Measurements from ENCODE around the gene UBE3C. TPM values are rescaled to one million over a fixed set of nuclear protein-coding genes. Genes with fewer than 3 reads are reported as not detected.
A peak's percentile ranks its signal among the peaks of the same experiment; 100 is the strongest.
"Not testable (repeated sequence)": the region's sequence is repeated elsewhere in the genome, so short reads cannot be mapped to it uniquely, and the experiment has no call there.

Gene UBE3C
- total RNA-seq, 1 experiment from 2014 or later, result 72.7 TPM

DNA sequence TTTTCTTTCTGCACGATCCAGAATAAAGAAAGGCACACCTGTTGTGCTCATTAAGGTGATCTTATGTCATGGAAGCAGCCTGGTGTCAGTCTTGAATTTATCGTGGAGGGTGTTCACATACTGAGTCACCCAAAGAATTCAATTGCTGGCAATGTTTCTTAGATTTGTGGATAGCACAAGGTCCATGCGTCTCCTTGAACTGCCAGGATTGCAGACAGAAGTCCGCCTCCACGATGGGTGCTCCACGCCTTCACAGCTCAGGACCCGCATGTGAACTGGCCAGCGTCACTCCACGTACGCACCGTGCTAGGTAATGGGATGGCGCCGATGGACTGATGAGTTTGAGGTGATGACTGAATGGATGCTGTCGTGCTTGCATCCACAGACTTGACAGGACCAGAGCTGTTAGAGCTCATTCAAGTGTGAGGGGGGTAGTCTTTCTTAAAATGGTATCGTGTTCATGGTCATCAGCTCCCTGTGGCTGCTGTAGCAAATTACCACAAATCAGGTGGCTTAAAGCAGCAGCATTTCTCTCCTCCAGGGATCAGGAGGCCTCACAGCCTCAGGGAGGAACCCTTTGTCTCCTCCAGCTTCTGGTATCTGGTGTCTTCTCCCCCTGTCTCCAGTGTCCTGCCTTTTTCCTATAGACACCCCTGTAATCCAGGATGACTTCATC, 132.7 kb downstream of the UBE3C start:
- peak; percentile 22 for DNase-seq (ENCODE audit: low read depth)

GRCh38 chr7:157271991-157272324, 133.2 kb downstream of the UBE3C start:
- peak; percentile 74 for DNase-seq (ENCODE audit: low read depth)

DNA sequence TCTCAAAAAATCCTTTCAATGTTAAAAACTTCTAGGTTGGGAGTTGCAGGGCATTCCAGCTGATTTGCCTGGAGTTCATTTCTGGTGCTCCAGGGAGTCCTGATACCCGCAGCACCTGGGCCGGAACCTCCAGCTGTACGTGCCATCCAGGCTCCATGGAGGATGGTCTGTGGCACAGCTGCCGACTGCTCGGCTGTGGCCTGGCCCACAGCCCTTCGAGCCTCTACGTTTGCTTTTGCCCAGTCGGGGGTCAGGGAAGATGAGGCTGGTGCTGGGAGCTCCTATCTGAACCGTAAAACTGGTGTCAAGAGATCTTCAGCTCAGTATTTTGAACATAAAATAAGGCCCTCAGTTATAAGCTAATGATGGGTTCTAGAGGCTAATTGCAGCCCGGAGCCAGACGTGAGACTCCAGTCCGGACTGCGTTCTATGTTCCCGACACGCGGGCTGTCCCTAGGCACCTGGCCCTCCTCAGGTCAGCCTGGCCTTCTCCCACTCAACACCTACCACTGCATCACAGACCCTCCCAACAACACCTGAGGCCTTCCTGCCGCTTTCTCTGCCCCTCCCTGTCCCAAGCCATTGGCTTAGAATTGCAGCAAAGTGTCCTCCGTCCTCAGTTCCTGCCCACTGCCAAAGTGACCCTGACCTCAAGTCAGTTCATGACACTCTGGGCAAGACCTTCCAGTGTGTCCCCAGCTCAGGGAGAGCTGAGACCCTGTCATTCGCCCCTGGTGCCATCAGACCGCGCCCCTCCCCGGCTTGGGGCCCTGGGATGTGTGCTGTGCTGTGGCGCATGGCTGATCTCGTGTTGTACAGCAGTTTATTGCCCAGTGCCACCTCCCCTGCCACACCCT, 133.9 kb downstream of the UBE3C start:
- DNase-seq (ENCODE audit: low read depth), result no peak

DNA sequence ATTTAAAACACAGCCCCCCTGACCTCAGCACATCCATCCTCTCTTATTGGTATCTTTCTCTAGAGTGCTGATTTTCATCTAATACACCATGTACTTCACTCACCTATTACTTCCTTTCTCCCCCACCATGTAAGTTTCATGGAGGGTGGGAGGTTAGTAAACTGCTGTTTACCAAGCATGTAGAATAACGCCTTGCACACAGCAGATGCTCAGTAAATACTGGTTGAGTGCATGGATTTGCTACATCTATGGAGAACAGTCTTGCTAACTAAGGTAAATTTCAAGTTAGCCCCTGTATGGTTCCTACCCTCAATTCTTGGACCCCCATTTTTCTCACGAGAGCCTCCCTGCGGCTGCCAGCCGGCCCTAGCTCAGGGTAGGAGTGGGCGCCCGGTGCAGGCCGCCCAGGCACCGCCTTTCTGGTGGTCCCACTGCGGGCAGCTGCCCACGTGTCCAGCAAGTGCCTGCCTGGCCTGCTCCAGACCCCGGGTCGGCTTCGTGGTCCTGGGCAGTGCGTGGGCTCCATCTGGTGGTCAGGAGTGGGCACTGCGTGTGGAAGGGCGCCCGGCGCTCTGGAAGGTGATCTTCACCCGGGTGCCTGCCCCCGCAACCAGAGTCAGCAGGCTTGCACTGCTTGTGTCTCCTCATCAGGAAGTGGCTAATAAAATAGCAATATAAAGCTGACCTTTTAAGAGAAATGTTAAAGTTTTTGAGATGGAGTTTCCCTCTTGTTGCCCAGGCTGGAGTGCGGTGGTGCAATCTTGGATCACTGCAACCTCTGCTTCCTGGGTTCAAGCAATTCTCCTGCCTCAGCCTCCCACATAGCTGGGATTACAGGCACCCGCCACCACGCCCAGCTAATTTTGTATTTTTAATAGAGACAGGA, 134.7 kb downstream of the UBE3C start:
- DNase-seq (ENCODE audit: low read depth), result peak; percentile 62

- DNase-seq (ENCODE audit: low read depth), result not testable (repeated sequence)
These were observed 135.4 kb downstream of the UBE3C start for GRCh38 chr7:157274094-157274634.

DNA sequence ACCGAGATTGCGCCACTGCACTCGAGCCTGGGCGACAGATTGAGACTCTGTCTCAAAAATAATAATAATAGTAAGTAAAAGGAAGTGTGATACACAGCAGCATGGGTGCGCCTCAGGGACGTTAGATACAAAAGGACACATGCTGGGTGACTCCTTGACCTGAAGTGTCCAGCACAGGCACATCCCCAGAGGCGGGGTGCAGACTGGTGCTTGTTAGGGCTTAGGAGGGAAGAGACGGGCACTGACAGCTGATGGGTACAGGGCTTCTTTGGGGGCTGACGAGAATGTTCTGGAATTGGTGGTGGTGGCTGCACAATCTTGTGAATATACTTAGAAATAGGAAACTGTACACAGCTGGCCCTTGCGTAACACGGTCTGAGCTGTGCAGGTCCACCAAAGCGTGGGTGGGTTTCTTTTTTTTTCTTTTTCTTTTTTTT, 136.3 kb downstream of the UBE3C start:
- DNase-seq (ENCODE audit: low read depth), result no peak

DNA sequence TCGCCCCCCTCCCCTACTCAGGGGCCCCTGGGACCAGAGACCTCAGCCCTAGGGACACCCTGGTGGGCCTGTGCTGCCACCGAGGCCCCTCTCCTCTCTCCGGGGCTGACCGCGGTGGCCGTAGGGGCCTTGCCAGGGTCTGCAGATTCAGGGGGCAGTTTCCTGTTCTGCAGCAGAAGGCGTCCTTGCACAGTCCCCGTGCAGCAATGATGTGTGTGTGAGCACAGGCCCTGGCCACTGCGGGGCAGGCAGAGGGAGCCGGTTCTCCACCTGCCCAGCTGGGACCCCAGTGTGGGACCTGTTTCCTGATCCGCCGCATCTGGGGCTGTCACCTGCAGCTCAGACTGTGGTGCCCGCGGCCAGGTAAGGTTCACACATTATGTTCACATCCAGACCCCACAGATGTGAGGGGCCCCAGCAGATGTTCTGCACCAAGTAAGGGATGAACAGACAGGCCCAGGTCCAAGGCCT, 137.4 kb downstream of the UBE3C start:
- no peak for DNase-seq (ENCODE audit: low read depth)

DNA sequence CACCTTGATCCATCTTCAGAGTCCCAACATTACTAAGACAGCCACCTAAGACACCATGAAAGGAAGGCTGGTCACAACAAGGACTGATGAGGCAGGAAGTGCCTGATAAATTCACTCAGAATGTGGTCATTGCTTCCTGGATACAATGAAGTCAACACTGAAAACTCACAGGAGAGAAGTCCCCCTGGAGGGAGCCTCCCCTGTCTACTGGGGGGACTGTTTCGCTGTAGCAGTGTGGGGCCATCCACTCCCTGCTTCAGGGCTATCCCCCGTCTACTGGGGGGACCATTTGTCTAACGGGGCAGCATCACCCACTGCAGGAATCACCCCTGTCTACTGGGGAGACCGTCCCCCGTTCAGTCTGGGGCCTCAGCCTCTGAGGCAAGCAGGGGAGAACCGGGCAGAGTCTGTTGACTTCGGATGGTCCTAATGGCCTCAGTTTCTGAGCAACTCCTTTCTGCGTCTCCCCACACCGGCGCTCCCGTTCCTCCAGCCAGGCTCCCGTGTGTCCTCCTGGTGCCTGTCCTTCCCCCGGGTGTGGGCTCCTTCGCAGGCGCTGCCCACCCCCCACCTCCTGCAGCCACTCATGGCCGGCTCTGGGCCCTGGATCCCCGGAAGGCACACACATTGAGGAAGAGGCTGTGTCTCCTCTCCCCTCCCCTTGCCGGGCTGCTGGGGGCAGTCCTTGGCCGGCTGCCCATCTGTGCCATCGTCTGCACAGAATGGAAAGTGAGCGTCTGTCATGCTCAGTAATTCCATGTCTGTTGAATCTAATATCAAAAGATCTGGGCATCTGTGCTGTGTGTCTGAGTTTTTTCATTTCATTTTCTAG, 138.2 kb downstream of the UBE3C start:
- peak; percentile 67 for DNase-seq (ENCODE audit: low read depth)

DNA sequence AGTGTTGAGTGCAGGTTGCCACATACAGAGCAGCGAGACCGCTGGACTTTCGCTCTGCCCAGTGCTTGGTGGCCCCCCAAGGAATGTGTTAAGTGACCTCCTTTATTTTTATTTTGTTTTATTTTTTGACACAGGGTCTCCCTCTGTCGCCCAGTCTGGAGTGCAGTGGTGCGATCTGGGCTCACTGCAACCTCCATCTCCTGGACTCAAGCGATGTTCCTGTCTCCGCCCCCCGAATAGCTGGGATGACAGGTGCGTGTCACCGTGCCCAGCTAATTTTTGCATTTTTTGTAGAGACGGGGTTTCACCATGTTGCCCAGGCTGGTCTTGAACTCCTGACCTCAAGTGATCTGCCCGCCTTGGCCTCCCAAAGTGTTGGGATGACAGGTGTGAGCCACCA, 138.8 kb downstream of the UBE3C start:
- not testable (repeated sequence) for DNase-seq (ENCODE audit: low read depth)

DNA sequence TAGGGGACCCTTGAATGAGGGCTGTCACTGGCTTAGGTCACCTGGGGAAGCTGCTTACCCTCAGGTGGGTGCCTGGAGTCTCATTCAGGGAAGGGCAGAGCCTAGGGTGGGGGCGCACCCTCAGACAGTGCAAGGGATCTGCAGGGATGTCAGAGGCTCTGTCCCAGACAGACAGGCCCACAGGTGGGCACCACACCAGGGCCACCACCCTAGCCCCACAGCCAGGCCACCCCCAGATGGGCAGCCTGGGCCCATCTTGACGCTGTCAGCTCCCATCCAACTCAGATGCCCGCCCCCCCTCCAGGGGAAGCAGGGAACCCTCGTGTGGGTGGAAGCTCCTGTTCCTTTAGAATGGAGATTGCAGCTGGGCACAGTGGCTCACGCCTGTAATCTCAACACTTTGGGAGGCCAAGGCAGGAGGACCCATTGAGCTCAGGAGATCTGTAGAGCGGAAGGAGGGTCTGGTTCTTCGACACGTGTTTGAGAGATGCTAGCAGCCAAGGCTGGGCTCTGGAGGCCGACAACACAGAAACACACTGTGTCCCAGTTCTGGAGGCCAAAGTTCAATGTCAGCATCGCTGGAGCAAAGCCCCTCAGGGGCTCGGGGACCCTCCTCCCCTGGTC, 139.6 kb downstream of the UBE3C start:
- no peak for DNase-seq (ENCODE audit: low read depth)

DNA sequence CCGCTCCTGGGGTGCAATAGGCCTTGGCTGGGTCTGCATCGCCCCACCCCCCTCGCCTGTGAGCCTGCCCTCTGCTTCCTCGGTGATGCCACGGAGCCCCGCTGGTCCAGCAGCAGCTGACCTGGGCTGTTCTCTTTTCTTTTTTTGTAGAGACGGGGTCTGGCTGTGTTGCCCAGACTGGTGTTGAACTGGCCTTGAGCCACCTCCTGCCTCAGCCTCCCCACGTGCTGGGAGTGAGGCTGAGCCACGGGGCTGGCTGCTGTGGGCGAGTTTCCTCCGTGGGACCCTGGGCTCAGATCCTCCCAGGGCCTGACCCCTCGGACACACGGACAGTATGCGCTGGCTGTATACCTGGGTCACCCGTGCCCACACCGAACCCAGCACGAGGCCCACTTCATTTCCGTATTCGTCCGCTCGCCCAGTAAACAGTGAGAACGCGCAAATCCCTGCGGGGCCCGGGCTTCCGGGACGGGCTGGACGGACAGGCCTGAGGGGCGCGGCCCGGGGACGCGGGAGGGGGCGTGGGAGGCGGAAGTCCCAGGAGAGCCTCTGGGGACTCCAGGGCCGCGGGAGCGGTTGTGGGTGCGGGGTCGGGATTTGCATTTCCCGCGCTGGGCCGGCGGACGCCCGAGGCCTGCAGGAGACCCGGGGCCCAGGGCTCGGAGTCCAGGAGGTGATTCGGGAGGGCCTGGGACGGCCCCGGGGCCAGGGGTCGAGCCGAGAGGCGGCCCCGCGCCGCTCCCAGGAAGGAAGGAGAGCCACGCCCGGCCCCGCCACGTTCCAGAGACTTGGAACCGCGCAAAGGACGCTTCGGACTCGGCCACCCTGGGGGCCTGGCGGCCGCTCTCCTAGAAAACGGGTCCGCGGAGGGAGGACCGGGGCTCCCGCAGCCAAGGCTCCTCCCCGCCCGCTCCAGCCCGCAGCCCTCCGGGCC, 140.3 kb downstream of the UBE3C start:
- DNase-seq (ENCODE audit: low read depth), result no peak

DNA sequence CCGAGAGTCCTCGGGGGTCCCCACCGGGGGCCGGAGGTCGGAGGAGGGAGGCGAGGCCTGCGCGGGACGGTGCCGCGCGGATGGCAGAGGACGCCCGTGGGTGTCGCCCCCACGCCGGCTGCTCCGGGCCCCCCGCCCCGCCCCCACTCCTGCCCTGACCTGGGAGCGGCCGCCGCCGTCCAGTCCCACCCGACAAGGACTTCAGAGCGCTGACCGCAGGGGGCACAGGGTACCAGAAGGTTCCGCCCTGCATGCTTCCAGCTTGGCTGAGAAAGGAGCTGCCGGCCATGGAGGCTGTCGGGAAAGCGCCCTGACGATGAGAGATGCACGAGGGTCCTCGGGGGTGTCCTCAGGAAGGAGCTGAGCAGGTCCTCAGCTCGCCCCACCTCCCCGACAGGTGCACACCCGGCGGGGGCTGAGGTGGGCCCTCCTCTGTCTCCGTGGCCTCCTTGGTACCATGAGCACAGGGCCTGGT, 141.1 kb downstream of the UBE3C start:
- no peak for DNase-seq (ENCODE audit: low read depth)

- no peak for DNase-seq (ENCODE audit: low read depth)
These were observed 141.6 kb downstream of the UBE3C start for GRCh38 chr7:157280216-157280841.

DNA sequence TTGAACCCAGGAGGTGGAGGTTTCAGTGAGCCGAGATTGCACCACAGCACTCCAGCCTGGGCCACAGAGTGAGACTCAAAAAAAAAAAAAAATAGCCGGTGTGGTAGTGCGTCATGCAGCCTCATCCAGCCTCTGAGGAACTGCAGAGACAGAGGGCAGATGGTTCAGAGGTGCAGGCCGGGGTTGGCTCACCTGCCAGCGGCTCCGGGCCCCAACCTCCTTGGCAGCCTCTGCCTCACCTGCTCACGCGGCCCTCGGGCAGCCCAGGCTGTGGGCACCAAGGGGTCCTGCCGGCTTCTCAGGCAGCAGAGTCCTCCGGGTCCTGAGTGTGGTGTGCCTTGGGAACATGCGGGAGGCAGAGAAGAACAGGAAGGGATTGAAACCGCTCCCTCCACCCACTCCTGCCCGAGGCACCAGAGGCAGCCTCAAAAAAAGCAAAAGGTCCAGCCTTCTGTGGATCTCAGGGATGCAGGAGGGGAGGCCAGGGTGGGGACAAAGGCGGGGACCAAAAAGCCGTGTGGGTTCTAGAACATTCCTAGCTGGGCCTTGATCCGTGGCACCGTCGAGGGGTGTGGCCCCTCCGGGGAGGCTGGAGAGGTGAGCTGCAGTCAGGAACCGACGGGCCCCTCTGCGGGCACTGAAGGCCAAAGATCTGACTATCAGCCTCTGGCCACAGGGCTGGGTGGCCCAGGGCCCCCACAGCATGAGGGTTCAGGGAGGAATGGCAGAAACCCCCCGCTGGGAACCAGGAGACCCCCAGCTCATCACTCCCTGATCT, 142.7 kb downstream of the UBE3C start:
- DNase-seq (ENCODE audit: low read depth), result no peak

GRCh38 chr7:157282141-157282801, 143.5 kb downstream of the UBE3C start:
- DNase-seq (ENCODE audit: low read depth), result no peak

- DNase-seq (ENCODE audit: low read depth), result no peak
These were observed 145.7 kb downstream of the UBE3C start for GRCh38 chr7:157284229-157285014.
